Astrocyte (in vitro differentiated cells and primary cell): ENCODE measurements around the gene FUT4. TPM values are rescaled to one million over a fixed set of nuclear protein-coding genes. Genes with fewer than 3 reads are reported as not detected.
A peak's percentile ranks its signal among the peaks of the same experiment; 100 is the strongest.

ENCODE experiments used
- DNase-seq: peaks from one replicate; pipeline ENCODE4 v3.0.0-alpha.2; 2010; ENCODE audit warnings: low read depth
- FAIRE-seq: peaks from 2 replicates; lab custom pipeline; 2011; peaks lifted over from hg19 to GRCh38; lab: Jason Lieb, UNC
- H2AFZ ChIP-seq: 2 replicates; pipeline ENCODE4 v1.6.0; 2012; ENCODE audit warnings: low read depth, low read length, inconsistent platforms
- H3K27ac ChIP-seq: 2 replicates; pipeline ENCODE4 v1.5.1; 2011; ENCODE audit warnings: low read depth, low read length, inconsistent platforms
- H3K27me3 ChIP-seq: 2 replicates; pipeline ENCODE4 v1.6.0; 2011; ENCODE audit warnings: low read length, inconsistent platforms; ENCODE audit not compliant: insufficient read depth
- H3K36me3 ChIP-seq: 2 replicates; pipeline ENCODE4 v1.5.1; 2011; ENCODE audit warnings: low read length, inconsistent platforms; ENCODE audit not compliant: insufficient read depth
- H3K4me1 ChIP-seq: 2 replicates; pipeline ENCODE4 v1.5.1; 2011; ENCODE audit warnings: low read length, inconsistent platforms; ENCODE audit not compliant: insufficient read depth
- H3K4me2 ChIP-seq: 2 replicates; pipeline ENCODE4 v1.6.0; 2012; ENCODE audit warnings: low read length, inconsistent platforms
- H3K4me3 ChIP-seq: 2 replicates; pipeline ENCODE4 v1.5.1; 2011; ENCODE audit warnings: low read depth, mild to moderate bottlenecking, low read length, inconsistent platforms; ENCODE audit not compliant: insufficient read depth
- H3K79me2 ChIP-seq: 2 replicates; pipeline ENCODE4 v1.6.0; 2012; ENCODE audit warnings: mild to moderate bottlenecking, low read length, inconsistent platforms; ENCODE audit not compliant: insufficient read depth
- H3K9ac ChIP-seq: 2 replicates; pipeline ENCODE4 v1.6.0; 2012; ENCODE audit warnings: mild to moderate bottlenecking, low read length, inconsistent platforms
- H3K9me3 ChIP-seq: 2 replicates; pipeline ENCODE4 v1.5.1; 2012; ENCODE audit warnings: low read depth, mild to moderate bottlenecking, low read length, inconsistent platforms; ENCODE audit not compliant: insufficient read depth
- H4K20me1 ChIP-seq: 2 replicates; pipeline ENCODE4 v1.6.0; 2012; ENCODE audit warnings: low read length, inconsistent platforms; ENCODE audit not compliant: insufficient read depth
- H3K27ac Mint-ChIP-seq: one replicate; pipeline ENCODE4 v1.8.0; 2021; ENCODE audit warnings: mild to moderate bottlenecking, mixed read lengths; ENCODE audit not compliant: unreplicated experiment
- H3K27me3 Mint-ChIP-seq: one replicate; pipeline ENCODE4 v1.8.0; 2021; ENCODE audit warnings: low read depth, mixed read lengths; ENCODE audit not compliant: unreplicated experiment
- H3K36me3 Mint-ChIP-seq: one replicate; pipeline ENCODE4 v1.8.0; 2021; ENCODE audit warnings: low read depth, mixed read lengths; ENCODE audit not compliant: unreplicated experiment
- H3K4me1 Mint-ChIP-seq: one replicate; pipeline ENCODE4 v1.8.0; 2021; ENCODE audit warnings: low read depth, mixed read lengths; ENCODE audit not compliant: unreplicated experiment
- H3K4me3 Mint-ChIP-seq: one replicate; pipeline ENCODE4 v1.8.0; 2021; ENCODE audit warnings: mild to moderate bottlenecking, moderate library complexity, mixed read lengths; ENCODE audit not compliant: unreplicated experiment
- H3K9me3 Mint-ChIP-seq: one replicate; pipeline ENCODE4 v1.8.0; 2021; ENCODE audit warnings: mild to moderate bottlenecking, mixed read lengths; ENCODE audit not compliant: unreplicated experiment
- CTCF ChIP-seq: IDR thresholded peaks from 2 replicates; pipeline ENCODE4 v1.5.1; 2011; ENCODE audit warnings: low read depth, mild to moderate bottlenecking, inconsistent platforms, low read length, moderate library complexity; ENCODE audit not compliant: insufficient read depth
- EZH2 ChIP-seq: IDR thresholded peaks from 2 replicates; pipeline ENCODE4 v1.6.1; 2012; ENCODE audit warnings: mild to moderate bottlenecking, low read length, inconsistent platforms; ENCODE audit not compliant: insufficient read depth
- total RNA-seq: library from RNA; stranded (reverse); gene quantifications from 2 replicates; pipeline ENCODE4 v1.2.1, GENCODE V29; 2021

The FUT4 gene
- total RNA-seq, 1 donor from 2014 or later: 3.5 TPM

GRCh38 chr11:94557421-94557820 lies 13.7 kb downstream of the FUT4 start:
- Histone ChIP-seq H4K20me1 (no peaks in the 10 kb centered on the region), H2AFZ (no peak overlapping the region), H3K4me3 (no peak overlapping the region), H3K9ac (no peak overlapping the region), H3K27ac (peak overlapping the region; percentile 24), H3K79me2 (no peaks in the 10 kb centered on the region), H3K4me2 (no peak overlapping the region), H3K9me3 (no peaks in the 10 kb centered on the region), H3K27me3 (no peaks in the 10 kb centered on the region), H3K4me1 (peaks cover 6% of the 10 kb centered on the region), H3K36me3 (no peaks in the 10 kb centered on the region)
- Mint-ChIP-seq H3K4me1 (peaks cover 17% of the 10 kb centered on the region), H3K27ac (no peak overlapping the region), H3K27me3 (peaks cover 2% of the 10 kb centered on the region), H3K9me3 (no peaks in the 10 kb centered on the region), H3K36me3 (no peaks in the 10 kb centered on the region), H3K4me3 (no peak overlapping the region)
- DNase-seq (peak; percentile 52), FAIRE-seq (no peak)
- no peak for TF ChIP-seq EZH2
- no peak for TF ChIP-seq CTCF

- H3K9me3 Mint-ChIP-seq: no peaks in the 10 kb centered on the region
These were observed 14.3 kb downstream of the FUT4 start for GRCh38 chr11:94557992-94558391.

More at GRCh38 chr11:94557992-94558391, 14.3 kb downstream of the FUT4 start:
- Histone ChIP-seq H3K27ac (peak overlapping the region; percentile 24), H4K20me1 (no peaks in the 10 kb centered on the region), H3K9me3 (no peaks in the 10 kb centered on the region), H3K4me1 (peaks cover 11% of the 10 kb centered on the region), H3K4me2 (no peak overlapping the region), H2AFZ (no peak overlapping the region), H3K4me3 (no peak overlapping the region), H3K79me2 (no peaks in the 10 kb centered on the region), H3K9ac (no peak overlapping the region), H3K36me3 (no peaks in the 10 kb centered on the region), H3K27me3 (no peaks in the 10 kb centered on the region)
- FAIRE-seq (no peak), DNase-seq (peak; percentile 66)
- Mint-ChIP-seq H3K4me3 (no peak overlapping the region), H3K27me3 (peaks cover 2% of the 10 kb centered on the region), H3K27ac (no peak overlapping the region), H3K4me1 (peaks cover 23% of the 10 kb centered on the region), H3K36me3 (no peaks in the 10 kb centered on the region)
- TF ChIP-seq EZH2 (no peak), CTCF (no peak)
